Left renal pelvis (tissue), 4 donors: ENCODE results near the gene MMADHC. TPM values are rescaled to one million over a fixed set of nuclear protein-coding genes. Genes with fewer than 3 reads are reported as not detected.
A peak's percentile ranks its signal among the peaks of the same experiment; 100 is the strongest.

Experiments used
- DNase-seq, 4 donors: peaks; one replicate each; pipeline ENCODE4 v3.0.0-alpha.2; 2013; ENCODE audit warnings: low read depth in 4 of 4, low spot score in 3 of 4
- polyA plus RNA-seq, 4 donors: library from polyadenylated mRNA; unstranded; fragments of 120-200 nt; gene quantifications; one replicate each; pipeline ENCODE4 v1.2.1, GENCODE V29; 2013; ENCODE audit not compliant: insufficient read length in 4 of 4

Gene MMADHC
- polyA plus RNA-seq, 4 donors = 106 to 130 (median 118) TPM

- no peak for DNase-seq
Measured at GRCh38 chr2:149559341-149560068, 28.1 kb downstream of the MMADHC start.

GRCh38 chr2:149556452-149556851, 31.1 kb downstream of the MMADHC start:
- DNase-seq = no peak

GRCh38 chr2:149552830-149553229, 34.7 kb downstream of the MMADHC start:
- DNase-seq = no peak

GRCh38 chr2:149552226-149552625, 35.3 kb downstream of the MMADHC start:
- no peak for DNase-seq

- DNase-seq = no peak
Measured at GRCh38 chr2:149544692-149545091, 42.9 kb downstream of the MMADHC start.

- no peak for DNase-seq
Measured at GRCh38 chr2:149543845-149544244, 43.7 kb downstream of the MMADHC start.

GRCh38 chr2:149540138-149540537, 47.4 kb downstream of the MMADHC start:
- no peak for DNase-seq

- DNase-seq = no peak
Measured at GRCh38 chr2:149538138-149538833, 49.3 kb downstream of the MMADHC start.

- DNase-seq = no peak
Measured at GRCh38 chr2:149537092-149537726, 50.4 kb downstream of the MMADHC start.

- DNase-seq = peak in 1 of 4 donors; percentile 7
Measured at GRCh38 chr2:149536649-149537048, 50.9 kb downstream of the MMADHC start.

- no peak for DNase-seq
Measured at GRCh38 chr2:149534674-149535073, 52.9 kb downstream of the MMADHC start.

GRCh38 chr2:149528983-149529382, 58.6 kb downstream of the MMADHC start:
- no peak for DNase-seq

GRCh38 chr2:149527998-149528755, 59.4 kb downstream of the MMADHC start:
- no peak for DNase-seq

- no peak for DNase-seq
Measured at GRCh38 chr2:149526689-149527088, 60.9 kb downstream of the MMADHC start.

- no peak for DNase-seq
Measured at GRCh38 chr2:149525323-149525722, 62.3 kb downstream of the MMADHC start.
